AG20443 (cell line): ENCODE measurements around the gene SSTR4.

ENCODE experiments used
- DNase-seq: peaks from one replicate; pipeline ENCODE4 v3.0.0; 2012; ENCODE audit warnings: low spot score, mixed read lengths

SSTR4 gene

DNA sequence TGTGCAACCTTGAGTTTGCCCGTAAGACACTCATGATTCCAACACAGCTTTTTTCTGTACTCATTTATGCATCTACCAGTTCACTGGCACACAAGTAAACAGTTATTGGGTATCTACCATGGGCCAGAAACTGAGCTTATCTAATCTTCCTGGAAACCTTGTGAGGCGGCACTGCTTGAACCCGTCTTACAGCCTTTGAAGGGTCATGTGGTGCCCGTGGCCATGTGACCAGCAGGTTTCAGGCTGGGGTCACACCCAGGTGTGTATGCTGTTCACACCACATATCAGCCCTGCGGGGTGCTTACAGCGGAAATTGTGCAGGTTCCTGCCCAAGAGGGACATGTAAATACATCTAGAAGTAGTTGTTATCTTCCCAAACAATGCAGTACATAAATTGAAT lies 8.3 kb downstream of the SSTR4 start:
- no peak for DNase-seq

DNA sequence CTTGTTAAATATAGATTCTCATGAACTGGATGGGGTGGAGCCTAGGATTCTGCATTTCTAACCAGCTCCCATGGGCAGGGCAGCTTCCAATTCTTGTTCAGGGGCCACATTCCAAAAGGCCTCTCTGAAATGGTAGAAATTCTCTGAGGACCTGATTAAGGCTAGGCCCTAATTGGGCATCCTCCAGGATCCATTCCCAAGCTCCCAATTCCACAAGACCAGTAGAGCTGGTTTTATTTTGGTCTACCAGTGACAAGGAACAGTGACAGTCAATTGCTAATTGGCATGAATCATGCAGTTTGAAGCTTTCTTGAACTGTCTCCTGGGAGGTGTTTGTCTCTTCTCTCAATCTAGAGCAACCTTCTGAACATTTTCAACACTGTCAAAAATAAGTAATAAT lies 11.3 kb downstream of the SSTR4 start:
- no peak for DNase-seq

DNA sequence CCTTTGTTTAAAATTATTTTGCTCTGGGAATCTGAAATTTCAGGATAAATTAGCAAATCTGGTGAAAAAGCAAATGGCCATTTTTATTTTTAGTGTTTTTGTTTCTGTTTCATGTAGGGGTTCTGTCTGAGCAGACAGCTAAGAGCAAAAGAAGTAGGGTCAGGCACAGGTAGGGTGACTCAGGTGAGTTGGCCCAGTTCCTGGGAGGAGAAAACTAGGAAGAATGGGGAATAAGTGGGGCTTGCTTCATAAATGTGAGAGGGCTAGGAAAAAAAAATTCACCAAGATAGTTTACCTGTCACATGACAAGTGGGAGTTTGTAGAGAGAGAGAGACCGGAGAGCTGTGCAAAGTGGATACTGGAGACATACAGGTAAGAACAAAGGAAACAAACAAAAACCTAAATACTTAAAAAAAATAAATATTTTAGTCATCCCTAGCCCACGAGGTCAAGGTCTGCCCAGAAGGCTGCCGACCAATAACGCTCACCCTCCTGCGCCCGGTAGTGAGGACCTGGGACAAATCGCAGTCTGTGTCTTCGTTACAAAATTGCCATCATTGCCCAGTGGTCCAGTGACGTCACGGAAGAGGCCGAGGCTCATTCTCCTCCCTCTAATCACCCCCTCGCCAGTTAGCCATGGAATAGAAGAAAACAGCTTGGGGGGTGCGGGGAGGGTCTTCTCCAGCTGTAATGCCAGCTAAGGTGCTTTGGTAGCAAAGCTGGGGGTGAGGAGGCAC lies 12.1 kb downstream of the SSTR4 start:
- DNase-seq = no peak

DNA sequence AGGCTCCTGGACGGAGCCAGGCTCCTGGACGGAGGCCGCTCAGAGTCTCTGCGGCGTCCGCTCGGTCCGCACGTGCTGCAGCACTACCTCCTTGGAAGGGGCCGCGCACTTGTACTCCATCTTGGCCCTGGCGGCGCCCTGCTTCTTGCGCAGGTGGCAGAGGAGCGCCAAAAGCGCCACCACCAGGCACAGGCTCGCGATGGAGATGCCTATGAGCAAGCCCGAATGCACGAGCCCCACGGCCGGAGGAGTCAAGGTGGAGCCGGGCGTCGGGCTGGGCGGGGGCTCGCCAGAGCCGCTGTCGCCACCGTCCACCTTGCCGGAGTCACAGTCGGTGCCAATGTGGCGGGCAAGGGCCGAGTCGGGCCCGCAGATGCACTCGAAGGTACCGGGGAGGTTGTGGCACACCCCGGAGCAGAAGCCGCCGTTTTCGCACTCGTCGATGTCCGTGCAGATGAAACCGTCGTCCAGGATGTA lies 12.7 kb downstream of the SSTR4 start:
- no peak for DNase-seq

DNA sequence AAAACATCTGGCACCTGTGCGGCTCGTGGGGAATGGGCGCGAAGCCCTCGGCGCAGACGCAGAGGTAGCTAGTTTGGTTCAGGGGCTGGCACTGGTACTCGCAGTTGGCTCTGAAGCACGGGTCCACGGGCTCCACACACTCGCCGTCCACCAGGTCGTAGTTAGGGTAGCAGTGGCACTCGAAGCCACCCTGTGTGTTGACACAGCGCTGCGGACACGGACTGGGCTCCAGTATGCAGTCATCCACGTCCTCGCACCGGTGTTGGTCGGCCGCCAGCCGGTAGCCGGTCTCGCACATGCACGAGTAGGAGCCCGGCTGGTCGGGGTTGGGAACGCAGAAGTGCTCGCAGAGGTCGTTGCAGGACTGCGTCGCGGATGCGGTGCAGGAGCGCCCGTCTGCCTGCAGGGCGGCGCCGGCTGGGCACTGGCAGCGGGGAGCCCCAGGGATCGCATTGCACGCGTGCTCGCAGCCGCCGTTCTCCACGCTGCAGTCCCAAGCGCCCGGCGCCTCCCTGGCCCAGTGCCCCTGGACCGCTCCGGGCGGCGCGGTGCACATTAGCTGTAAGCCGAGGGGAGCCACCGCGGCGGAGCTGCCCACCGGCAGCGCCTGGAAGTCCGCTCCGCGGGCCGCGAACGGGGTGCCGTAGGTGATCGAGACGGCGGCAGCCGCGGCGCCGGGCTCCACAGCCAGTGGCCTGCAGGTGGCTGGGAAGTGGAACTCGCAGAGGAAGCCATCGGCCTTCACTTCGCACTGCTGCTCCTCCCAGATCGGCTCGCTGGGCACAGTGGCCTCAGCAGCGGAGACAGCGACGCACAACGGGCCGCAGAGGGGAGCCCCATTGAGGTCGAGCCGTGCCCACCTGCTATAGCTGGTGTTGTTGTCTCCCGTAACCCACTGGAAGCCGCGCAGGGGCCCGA lies 13.4 kb downstream of the SSTR4 start:
- DNase-seq = peak; percentile 75

DNA sequence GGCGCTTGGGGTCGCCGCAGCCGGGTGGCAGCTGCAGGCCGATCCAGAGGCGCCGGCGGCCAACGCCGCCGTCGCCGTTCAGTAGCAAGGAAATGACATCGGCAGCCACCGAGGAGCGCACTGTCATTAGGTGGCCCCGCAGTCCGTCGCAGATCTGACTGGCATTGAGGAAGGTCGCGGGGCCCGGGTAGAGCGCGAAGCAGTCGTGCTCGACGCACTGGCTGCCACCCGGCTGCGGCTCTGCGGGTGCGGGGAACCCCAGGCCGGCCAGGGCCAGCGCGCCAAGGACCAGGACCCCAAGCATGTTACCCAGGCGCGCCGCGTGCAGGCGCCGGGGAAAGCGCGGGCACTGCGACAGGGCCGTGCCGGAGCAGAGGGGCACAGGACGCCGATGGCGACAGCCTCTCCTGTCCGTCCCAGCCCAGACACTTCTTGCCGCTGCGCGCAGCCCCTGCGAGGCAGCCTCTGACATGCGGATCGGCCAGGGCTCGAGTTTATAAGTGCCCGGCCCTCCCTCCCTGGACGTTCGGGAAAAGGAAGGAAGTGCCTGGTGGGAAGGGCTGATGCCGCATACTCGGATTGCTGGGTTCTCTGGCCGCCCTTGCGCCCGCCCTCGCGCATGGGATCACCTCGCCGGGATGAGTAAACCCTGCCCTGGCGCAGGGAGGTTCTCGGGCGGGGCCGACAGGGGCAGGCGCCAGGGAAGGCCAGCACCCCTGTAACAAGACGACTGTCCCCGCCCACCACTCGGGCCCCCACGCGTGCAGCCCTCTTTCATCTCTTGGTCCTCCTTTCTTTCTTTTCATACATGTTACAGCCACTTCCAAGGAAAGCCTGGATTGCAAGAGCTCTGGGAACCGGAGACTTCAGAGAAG lies 14.3 kb downstream of the SSTR4 start, which contains the start of gene THBD:
Gene THBD, minus strand, starts transcription at position 472 of the 875 bp plus-strand sequence. Its CDS starts 168 bp downstream, at position 304.
- DNase-seq = peak; percentile 64

DNA sequence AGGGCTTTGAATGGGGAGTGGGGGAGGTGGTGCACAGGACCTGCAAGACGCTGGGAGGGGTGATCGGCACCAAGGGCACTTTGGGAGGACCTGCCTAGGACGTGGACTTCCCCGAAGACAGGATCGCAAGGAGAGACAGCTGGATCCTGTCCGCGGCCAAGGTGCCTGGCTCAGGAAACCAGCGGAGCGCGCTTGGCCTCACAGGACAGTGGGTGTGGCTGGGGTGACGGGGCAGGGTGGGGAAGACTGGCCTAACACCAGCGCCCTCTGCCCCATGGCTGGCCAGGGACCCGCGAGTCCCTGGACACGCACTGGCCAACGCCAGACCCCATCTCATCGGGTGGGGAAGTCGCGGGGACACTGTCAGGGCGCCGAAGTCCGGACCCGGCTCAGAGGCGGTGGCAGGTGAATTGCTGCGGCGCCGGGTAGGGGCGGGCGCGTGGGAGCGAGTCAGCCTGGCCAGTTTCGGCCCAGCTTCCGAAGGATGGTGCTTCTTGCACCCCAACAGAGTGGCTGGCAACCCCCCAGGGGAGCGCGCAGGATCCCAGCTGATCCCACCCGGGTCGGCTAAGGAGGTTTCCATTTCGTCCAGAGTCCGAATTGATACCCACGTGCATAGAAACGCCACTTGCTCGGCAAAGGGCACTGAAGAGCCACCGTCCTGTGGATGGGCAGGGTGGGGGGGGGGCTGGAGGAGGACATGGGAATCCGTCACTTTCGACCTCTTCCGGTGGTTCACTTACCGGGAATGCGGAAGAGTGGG lies 15.1 kb downstream of the SSTR4 start:
- DNase-seq = peak; percentile 38

DNA sequence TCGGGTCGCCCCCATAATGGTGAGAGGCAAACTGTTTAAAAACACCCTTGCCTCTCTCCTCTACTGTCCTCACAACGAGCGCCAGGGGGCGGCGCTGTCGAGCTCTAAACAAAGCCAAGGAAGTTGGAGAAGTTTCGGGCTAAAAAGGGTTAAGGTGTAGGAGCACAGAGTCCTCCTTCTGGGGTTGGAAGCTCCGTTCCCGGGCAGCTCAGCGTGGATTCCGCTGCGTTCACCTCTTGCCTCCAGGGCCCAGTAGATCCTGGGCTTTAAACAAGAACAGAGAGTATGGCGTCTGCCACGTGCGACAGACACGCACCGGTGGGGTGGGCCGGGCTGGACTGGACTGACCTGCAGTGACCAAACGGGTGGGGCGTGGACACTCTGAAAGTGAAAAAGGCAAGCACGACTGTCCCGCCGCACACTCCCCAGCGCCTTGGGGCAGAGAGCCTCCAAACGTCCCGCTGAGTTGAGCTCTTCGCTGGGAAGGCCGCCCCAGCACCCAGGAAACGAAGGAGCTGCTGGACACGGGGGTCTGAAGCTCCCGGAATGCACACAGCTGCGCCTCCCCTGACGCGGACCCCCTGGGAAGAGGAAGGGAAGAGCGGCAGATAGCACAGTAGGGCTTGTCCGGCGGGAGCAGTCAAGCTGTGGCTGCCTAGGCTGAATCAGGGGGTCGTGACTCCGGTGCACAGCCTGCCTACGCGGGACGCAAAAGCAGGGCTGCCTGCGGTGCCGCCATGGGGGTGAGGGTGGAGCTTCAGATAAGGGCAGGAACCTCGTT lies 15.9 kb downstream of the SSTR4 start:
- DNase-seq = peak; percentile 56

DNA sequence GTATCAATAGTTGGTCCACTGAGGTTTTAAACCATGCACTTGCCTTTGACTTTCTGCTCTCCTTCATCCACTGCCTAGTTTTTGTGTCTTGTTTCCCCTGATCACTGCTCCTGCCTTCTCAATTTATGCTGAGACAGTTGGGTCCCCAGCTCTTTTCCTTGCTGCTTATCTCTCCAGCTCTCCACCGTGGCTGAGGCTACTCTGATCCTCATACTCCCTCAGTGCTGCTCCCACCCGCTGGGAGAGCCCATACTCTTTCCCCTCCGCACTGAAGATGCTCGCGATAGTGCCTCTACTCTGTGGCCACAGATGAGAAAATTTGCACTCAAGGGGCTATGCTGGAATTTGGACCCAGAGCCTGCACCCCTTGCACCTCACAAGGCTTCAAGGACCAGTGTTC lies 17.8 kb downstream of the SSTR4 start:
- DNase-seq = no peak

DNA sequence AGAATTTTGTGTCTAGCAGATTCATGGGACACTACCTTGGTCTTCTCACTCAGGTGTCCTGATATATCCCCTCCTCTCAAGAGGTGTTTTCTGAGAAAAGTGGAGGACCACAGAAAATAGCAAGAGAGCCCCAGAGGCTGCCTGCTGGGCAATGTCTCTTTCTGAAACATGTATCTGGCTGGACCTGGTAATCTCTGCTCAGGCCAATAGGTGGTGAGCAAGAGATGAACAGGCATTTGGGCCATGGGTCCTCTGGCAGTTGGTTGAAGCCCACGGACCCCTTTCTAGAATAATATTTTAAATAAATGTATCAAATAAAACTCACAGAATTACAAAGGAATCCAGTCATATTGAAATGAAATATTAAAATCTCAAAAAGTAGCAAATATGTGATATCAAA lies 23.1 kb downstream of the SSTR4 start:
- DNase-seq = no peak

DNA sequence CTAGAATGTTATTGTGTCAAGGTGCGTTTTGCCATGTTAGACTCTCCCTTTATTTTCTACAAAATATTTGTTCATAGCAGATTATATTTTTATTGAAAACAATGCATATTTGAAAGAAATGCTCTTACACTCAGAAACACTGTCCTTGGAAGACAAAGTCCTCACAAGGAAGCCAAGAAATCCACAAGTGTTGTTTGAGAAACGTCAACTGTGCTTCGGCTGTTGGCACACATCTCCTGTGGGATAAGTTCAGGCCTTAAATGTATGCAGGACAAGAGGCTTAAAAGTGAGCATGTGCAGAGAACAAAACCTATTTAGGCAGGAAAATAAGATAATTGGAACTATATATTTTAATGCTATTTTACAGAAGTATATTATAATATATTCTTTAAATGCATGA lies 23.9 kb downstream of the SSTR4 start:
- DNase-seq = no peak

DNA sequence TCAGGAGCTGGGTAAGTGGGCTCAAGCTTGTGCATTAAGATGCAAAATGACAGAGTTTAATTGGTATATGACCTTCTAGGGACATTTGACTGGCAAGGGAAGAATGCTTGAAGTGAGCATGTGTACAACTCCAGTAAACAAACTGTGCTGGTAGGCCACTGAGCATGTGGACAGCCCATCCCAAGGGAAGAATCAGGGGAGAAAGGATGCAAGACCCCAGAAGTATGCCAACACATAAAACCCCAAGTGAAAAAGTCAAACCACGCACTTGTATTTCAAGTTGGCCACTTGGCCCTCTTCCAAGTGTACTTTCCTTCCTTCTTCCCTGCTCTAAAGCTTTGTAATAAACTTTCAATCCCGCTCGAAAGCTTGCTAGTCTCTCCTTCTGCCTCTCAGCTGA lies 24.7 kb downstream of the SSTR4 start:
- DNase-seq = no peak

DNA sequence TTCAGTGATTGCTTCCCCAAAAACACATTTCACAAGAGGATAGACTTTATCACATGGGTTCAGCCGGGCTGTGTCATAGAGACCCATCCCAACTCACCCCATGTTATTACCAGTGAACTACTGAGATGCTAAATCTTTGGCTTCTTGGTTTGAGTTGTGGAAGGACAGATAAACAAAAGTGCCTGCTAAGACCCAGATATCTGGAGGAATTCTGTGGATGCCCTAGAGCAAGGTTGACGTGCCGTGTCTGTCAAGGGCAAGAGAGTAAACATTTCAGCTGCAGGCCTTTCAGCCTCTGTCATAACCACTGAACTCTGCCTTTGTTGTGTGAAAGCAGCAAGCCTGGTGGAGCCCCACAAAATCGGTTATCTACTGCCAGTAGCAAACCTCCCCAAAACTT lies 25.5 kb downstream of the SSTR4 start:
- DNase-seq = no peak

DNA sequence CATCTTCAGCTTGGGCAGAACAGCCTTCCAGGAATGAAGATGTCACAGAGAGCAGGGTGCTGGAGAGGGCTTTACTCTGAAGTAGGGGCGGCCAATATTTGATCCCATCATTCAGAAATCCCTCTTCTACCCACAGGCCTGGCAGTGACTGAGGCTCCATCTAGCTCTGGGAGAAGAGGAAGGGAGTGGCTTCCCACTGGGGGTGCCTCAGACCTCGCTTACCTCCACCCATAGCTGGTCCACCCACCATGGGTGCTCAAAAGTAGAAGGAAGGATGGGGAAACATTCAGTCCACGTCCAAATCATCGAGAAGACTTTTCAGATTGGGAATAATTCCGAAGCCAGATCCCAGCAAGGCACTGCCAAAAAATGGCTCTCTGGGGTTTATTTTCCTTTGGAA lies 26.1 kb downstream of the SSTR4 start:
- no peak for DNase-seq

DNA sequence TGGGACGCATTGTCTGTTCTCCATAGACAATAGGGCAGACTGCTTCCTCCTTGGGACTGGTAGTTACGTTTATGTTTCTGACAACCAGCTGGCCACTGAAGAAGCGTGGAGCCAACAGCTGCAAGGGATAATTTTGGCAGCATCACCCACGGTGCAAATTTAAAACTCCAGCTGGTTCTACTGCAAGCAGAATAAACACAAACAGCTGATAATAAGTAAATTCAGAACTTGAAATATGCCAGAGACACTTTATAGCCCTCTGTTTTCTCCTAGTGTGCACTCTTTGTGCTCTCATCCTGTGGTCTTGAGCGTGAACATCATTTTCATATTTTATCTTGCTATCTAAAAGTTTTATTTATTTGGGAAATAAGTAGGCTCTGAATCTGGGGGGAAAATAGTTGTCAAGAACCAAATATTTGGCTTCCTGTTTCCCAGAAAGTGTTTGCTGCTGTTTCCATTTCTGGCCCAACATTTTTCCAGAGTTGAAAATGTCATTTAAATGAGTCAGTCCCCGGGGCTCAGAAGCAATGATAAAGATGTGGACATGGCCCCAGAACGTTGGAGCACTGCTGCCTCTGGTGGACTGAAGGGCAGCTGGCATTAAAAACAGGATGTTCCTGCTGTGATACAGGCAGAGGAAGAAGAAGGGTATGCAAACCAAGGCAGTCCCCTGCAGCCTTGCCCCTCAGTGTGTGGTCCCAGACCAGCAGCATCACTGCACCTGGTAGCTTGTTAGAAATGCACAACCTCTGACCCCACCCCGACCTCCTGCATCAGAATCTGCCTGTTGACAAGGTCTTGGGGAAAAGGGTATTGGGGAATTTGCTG lies 26.8 kb downstream of the SSTR4 start:
- DNase-seq = peak; percentile 85

DNA sequence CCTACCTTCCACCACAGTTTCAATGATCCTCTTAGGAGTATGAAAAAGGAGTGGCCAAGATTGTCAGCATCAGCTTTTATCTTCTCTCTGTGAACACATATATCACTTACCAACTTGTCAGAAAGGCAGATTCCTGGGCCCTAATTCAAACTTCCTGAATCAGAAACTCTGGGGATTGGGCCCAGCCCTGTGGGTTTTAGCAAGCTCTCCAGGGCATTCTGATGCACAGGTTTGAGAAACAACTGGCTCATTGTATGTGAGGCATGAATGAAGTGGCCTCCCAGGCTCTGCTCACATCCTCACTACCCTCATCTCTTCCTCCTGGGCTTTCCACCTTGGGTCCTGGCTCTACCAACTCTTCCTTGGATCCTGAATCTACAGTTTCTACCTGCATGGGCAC lies 27.5 kb downstream of the SSTR4 start:
- no peak for DNase-seq

DNA sequence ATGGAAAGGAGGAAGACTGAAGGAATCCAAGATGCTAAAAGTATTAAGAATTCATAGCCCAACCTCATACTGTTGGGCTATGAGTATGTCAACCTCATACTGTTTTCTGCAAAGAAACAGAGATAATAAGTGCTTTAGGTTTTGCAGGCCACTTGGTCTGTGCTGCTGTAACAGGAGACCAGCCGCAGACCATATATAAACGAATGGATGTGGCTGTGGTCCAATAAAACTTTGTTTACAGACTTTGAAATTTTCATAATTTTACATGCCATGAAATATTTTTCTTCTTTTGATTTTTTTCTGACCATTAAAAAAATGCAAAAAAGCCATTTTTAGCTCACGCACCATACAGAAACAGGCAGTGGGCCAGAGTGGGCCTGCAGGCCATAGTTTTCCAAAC lies 28.1 kb downstream of the SSTR4 start:
- DNase-seq = no peak

DNA sequence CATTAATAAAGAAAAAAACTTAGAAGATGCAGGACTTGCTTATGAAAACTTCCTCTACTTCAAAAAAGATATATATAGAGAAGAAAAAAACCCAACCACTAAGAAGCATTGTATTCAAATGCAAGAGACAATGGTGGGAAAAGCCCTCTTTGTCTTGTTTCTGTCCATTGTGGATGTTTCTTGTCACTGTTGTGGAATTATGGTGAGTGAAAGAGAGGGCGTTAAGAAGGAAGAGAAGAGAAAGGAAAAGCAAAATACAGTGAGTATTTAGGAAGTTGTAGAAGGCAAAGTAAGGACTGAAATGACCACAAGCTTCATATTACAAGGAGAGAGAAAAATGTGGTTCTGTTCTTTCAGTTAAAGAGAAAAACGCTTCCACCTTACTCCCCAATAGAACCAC lies 28.5 kb downstream of the SSTR4 start:
- DNase-seq = no peak
